ENCODE results near the gene RAB27B.
"Not testable (repeated sequence)": the region's sequence is repeated elsewhere in the genome, so short reads cannot be mapped to it uniquely, and the experiment has no call there.

Gene RAB27B

GRCh38 chr18:54828281-54828881 is at the start of gene RAB27B:
TSS of gene RAB27B (plus strand) at chr18:54828477. CDS start at chr18:54877586, 49,109 bp downstream.
- DNase-seq: no peak

GRCh38 chr18:54780285-54780861 is 47.9 kb upstream of the RAB27B start:
- DNase-seq: no peak

- DNase-seq: no peak
Measured at GRCh38 chr18:54780970-54781369, 47.3 kb upstream of the RAB27B start.

GRCh38 chr18:54783139-54783538 is 45.1 kb upstream of the RAB27B start:
- no peak for DNase-seq

GRCh38 chr18:54786206-54786605 is 42.1 kb upstream of the RAB27B start:
- DNase-seq: no peak

- DNase-seq: no peak
Measured at GRCh38 chr18:54787121-54787520, 41.2 kb upstream of the RAB27B start.

GRCh38 chr18:54787616-54788015 is 40.7 kb upstream of the RAB27B start:
- no peak for DNase-seq

GRCh38 chr18:54790109-54790508 is 38.2 kb upstream of the RAB27B start:
- no peak for DNase-seq

- DNase-seq: no peak
Measured at GRCh38 chr18:54791657-54792056, 36.6 kb upstream of the RAB27B start.

GRCh38 chr18:54792079-54792478 is 36.2 kb upstream of the RAB27B start:
- no peak for DNase-seq

- no peak for DNase-seq
Measured at GRCh38 chr18:54794823-54795222, 33.5 kb upstream of the RAB27B start.

GRCh38 chr18:54798186-54798585 is 30.1 kb upstream of the RAB27B start:
- no peak for DNase-seq

GRCh38 chr18:54801374-54801773 is 26.9 kb upstream of the RAB27B start:
- no peak for DNase-seq

GRCh38 chr18:54802178-54802577 is 26.1 kb upstream of the RAB27B start:
- DNase-seq: no peak

- no peak for DNase-seq
Measured at GRCh38 chr18:54802686-54803395, 25.4 kb upstream of the RAB27B start.

- no peak for DNase-seq
Measured at GRCh38 chr18:54805571-54806334, 22.5 kb upstream of the RAB27B start.

- no peak for DNase-seq
Measured at GRCh38 chr18:54806526-54806925, 21.8 kb upstream of the RAB27B start.

GRCh38 chr18:54807303-54807702 is 21.0 kb upstream of the RAB27B start:
- no peak for DNase-seq

- DNase-seq: not testable (repeated sequence)
Measured at GRCh38 chr18:54810662-54811061, 17.6 kb upstream of the RAB27B start.

- DNase-seq: no peak
Measured at GRCh38 chr18:54812885-54813284, 15.4 kb upstream of the RAB27B start.

GRCh38 chr18:54813305-54813704 is 15.0 kb upstream of the RAB27B start:
- no peak for DNase-seq

GRCh38 chr18:54813977-54814565 is 14.2 kb upstream of the RAB27B start:
- no peak for DNase-seq

- no peak for DNase-seq
Measured at GRCh38 chr18:54815086-54815485, 13.2 kb upstream of the RAB27B start.
